OCI-M2 (cell line): ENCODE measurements around the gene TRMT1L.

Experiments used
- DNase-seq: peaks from one replicate; lab custom pipeline; 2025; ENCODE audit not compliant: unreplicated experiment; lab: John Stamatoyannopoulos, UW

TRMT1L gene

GRCh38 chr1:185112356-185112755 is 44.4 kb downstream of the TRMT1L start:
- no peak for DNase-seq

- DNase-seq: no peak
These were observed 44.9 kb downstream of the TRMT1L start for GRCh38 chr1:185111873-185112272.

DNA sequence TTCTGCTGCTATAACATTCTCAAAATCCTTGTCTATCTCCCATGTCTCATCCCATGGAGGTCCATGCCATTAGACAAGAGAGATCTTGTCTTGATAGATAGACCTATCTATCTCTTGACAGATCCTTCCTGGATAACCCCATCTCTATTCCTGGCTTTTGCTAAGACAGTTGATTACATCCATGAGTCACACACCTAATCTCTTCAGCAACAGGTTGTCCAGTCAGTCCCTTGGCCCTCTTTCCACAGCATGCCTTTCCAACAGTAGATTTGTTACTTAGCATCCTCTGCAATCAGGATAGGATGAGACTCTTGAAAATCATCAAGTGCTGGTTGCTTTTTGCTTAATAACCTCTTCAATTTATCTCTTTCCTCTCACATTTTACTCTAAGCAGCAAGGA is 46.6 kb downstream of the TRMT1L start:
- DNase-seq: no peak

DNA sequence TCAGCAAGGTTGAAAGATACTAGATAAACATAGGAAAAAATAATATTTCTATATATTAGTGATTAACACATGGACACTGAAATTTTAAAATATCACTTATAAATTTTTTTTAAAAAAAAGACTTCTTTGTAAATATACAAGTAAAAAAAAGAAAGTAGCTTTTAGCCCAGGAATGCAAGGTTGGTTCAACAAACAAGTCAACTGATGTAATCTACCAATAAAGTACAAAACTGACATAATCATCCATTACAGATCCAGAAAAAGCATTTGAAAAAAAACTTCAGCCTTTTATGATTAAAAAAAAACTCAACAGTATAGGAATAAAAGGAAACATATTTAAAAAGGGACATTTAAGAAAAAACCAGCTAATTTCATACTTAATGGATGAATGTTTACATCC is 48.4 kb downstream of the TRMT1L start:
- DNase-seq: no peak

DNA sequence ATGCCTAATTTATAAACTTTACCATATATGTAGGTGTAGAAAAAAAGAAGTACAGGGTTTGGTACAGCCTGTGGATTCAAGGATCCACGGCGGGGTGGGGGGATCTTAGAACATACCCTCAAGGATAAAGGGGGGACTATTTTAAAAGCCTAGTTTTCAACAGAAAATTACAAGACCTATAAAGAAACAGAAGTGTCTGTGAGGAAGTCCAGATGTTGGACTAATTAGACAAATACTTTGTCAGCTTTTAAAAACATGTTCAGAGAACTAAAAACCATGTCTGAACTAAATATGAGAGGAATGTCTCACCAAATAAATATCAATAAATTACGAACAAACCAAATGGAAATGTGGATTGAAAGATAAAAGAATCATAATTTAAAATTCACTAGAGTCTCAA is 51.6 kb downstream of the TRMT1L start:
- no peak for DNase-seq

DNA sequence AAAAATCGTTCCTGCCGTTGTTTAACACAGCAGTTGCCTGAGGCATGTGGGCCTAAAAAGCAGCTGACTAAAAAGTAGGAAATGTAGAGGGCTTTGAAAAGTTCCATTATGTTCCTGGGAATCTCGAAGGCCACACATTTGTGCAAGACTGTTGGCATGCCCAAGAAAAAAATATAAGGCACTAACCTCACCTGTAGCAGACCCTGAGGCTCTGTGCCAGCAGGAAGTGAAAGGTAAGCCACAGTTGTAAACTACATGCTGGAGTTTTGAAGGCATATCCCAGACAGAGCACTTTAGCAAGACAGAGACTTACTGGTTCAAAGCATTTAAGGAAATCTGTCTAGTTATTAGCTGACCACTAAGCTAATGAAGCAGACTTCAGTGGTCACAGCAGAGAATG is 52.7 kb downstream of the TRMT1L start:
- no peak for DNase-seq

DNA sequence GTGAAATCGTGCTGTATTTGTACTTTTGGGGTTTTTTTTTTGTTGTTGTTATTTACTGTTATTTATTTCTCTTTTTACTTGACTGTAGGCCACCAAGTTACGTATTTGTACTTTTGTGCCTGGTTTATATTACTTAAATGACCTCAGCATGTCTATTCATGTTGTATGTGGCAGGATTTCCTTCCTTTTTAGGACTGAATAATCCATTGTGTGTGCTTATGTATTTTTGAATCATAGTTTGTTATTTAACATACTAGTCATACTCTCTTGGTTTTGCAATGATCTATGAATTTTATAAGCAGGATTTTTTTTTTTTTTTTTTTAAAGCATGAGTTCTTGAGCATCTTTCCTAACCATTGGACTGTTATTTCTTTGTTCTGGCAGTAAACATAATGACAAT is 60.2 kb downstream of the TRMT1L start:
- DNase-seq: no peak

- no peak for DNase-seq
These were observed 62.0 kb downstream of the TRMT1L start for GRCh38 chr1:185094761-185095160.

DNA sequence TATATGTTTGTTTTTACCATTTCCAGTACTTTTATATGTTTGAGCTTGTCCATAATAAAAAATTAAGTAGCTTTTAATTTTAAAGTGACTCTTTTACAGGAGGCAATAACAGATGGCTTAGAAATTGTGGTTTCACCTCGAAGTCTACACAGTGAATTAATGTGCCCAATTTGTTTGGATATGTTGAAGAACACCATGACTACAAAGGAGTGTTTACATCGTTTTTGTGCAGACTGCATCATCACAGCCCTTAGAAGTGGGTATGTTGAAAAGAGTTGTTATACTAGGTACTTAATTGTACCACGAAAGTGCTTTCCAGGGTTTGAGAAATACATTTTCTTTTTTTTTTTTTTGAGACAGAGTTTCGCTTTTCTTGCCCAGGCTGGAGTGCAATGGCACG is 65.3 kb downstream of the TRMT1L start:
- DNase-seq: no peak

- DNase-seq: no peak
These were observed 69.0 kb downstream of the TRMT1L start for GRCh38 chr1:185087746-185088145.

GRCh38 chr1:185087101-185087500 is 69.7 kb downstream of the TRMT1L start:
- no peak for DNase-seq

- no peak for DNase-seq
These were observed 72.9 kb downstream of the TRMT1L start for GRCh38 chr1:185083818-185084217.

DNA sequence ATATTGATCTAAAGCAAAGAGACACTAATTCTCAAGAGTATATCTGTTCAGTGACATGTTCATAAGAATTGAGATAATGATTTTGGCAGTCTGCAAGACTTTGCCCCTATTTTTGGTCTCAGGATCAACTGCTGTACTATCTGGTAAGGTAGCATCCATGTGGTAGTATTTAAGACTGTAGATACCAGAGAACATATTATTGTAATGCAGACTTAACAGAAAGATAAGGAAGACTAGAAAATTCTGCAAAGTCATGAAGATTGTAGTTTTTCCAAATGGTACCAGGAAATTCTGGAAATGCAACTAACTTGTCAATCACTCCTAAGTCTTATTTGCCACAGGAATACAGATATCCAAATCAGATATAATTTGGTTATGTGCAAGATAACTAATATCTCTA is 76.3 kb downstream of the TRMT1L start:
- DNase-seq: no peak

DNA sequence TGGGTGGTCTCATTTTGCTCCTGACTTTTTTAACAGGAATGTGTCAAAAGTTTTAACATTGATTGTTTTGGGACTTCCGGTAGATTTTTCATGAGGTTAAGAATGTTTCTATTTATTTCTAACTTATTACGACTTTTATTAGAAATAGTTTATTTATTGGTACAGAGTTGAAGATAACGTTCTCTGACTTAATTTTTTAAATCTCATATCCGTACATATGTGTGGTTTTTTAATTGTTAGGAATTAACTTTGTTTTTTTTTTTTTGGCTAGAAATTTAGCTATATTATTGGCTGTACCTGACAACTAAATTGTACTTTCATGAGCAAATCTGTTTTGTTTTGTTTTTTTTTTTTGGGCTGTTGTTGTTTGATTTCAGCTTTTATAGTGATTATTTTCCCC is 79.4 kb downstream of the TRMT1L start:
- no peak for DNase-seq

- no peak for DNase-seq
These were observed 81.3 kb downstream of the TRMT1L start for GRCh38 chr1:185075476-185075875.

GRCh38 chr1:185074307-185074706 is 82.4 kb downstream of the TRMT1L start:
- no peak for DNase-seq

DNA sequence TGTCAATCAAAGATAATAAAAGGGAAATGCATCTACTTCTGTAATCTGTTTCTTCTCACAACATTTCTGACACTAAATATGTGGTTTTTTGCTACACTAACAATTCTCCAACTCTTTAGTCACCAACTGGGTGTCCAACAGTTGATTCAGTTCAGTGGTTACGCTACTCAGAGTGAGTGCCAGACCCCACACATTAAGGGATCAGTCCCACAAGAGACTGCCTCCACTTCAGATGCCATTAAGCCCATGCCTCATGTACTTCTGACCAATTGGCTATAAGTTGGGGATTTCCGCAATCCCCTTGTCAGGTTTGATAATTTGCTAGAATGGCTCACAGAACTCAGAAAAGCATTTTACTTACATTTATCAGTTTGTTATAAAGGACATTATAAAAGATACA is 83.0 kb downstream of the TRMT1L start:
- no peak for DNase-seq

DNA sequence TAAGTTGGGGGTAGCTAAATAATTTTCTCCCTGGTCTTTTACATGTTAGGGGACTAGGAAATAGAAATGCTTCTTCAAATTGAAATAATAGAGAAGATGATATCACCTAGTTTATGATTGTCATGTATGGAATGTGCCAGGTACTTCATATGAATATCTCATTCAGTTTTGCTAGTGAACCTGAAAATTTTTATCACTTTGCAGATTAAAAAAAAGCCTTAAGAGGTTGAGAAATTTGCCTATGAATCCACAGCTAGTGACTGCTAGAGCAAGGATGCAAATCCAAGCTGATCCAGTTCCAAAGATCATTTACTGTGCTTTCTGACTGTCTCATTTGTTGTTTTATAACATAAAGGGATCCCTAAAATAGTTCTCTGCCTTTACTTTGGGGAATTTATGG is 86.7 kb downstream of the TRMT1L start:
- DNase-seq: no peak

- no peak for DNase-seq
These were observed 87.5 kb downstream of the TRMT1L start for GRCh38 chr1:185069202-185069772.

- DNase-seq: no peak
These were observed 88.4 kb downstream of the TRMT1L start for GRCh38 chr1:185068341-185068740.
